Stimulated activated CD8-positive, alpha-beta memory T cell treated with anti-CD3 and anti-CD28 coated beads, Interleukin-12 subunit alpha, Interleukin-12 subunit beta, amount 100 ng/mL, for 1 hour (primary cell): ENCODE data around the gene ZDBF2.
"Not testable (repeated sequence)": the region's sequence is repeated elsewhere in the genome, so short reads cannot be mapped to it uniquely, and the experiment has no call there.

Source experiments
- DNase-seq: peaks from one replicate; pipeline ENCODE4 v3.0.0-alpha.2; 2020; ENCODE audit warnings: low read depth

The ZDBF2 gene

GRCh38 chr2:206259376-206260187, 14.9 kb upstream of the ZDBF2 start:
- no peak for DNase-seq

- no peak for DNase-seq
Measured at GRCh38 chr2:206260188-206261012, 14.1 kb upstream of the ZDBF2 start.

- no peak for DNase-seq
Measured at GRCh38 chr2:206263959-206264603, 10.4 kb upstream of the ZDBF2 start.

- no peak for DNase-seq
Measured at GRCh38 chr2:206266130-206267125, 8.0 kb upstream of the ZDBF2 start.

GRCh38 chr2:206267567-206267966, 6.9 kb upstream of the ZDBF2 start:
- DNase-seq: no peak

GRCh38 chr2:206271065-206271464, 3.4 kb upstream of the ZDBF2 start:
- no peak for DNase-seq

- DNase-seq: no peak
Measured at GRCh38 chr2:206273905-206274304, 558 bp upstream of the ZDBF2 start.

GRCh38 chr2:206275312-206276055, 1.0 kb downstream of the ZDBF2 start:
- DNase-seq: no peak

GRCh38 chr2:206276169-206276942, 1.9 kb downstream of the ZDBF2 start:
- DNase-seq: no peak

- DNase-seq: no peak
Measured at GRCh38 chr2:206277503-206277902, 3.0 kb downstream of the ZDBF2 start.

- no peak for DNase-seq
Measured at GRCh38 chr2:206282746-206283145, 8.3 kb downstream of the ZDBF2 start.

GRCh38 chr2:206287197-206287596, 12.7 kb downstream of the ZDBF2 start:
- DNase-seq: no peak

- no peak for DNase-seq
Measured at GRCh38 chr2:206289391-206289790, 14.9 kb downstream of the ZDBF2 start.

GRCh38 chr2:206296128-206296527, 21.7 kb downstream of the ZDBF2 start:
- no peak for DNase-seq

GRCh38 chr2:206299608-206300007, 25.1 kb downstream of the ZDBF2 start:
- not testable (repeated sequence) for DNase-seq

- no peak for DNase-seq
Measured at GRCh38 chr2:206305523-206306245, 31.2 kb downstream of the ZDBF2 start.

GRCh38 chr2:206311026-206311425, 36.6 kb downstream of the ZDBF2 start:
- no peak for DNase-seq

- DNase-seq: no peak
Measured at GRCh38 chr2:206316141-206316540, 41.7 kb downstream of the ZDBF2 start.

- no peak for DNase-seq
Measured at GRCh38 chr2:206323033-206323432, 48.6 kb downstream of the ZDBF2 start.
